Measurements from ENCODE around the gene RGS10. TPM values are rescaled to one million over a fixed set of nuclear protein-coding genes. Genes with fewer than 3 reads are reported as not detected.

RGS10 gene
- total and polyA plus RNA-seq, 12 donors = 9.5 to 28.1 (median 15.7) TPM

- no peak for TF ChIP-seq POLR2A (IDR thresholded peaks at IDR 0.05)
- no peak for TF ChIP-seq CTCF (IDR thresholded peaks at IDR 0.05)
- Histone ChIP-seq H3K9me3 (replicated peaks in 1 of 3) (no peaks in the 10 kb centered on the region), H3K4me3 (no peak overlapping the region), H3K36me3 (replicated peaks in 1 of 2) (no peaks in the 10 kb centered on the region), H3K27me3 (no peaks in the 10 kb centered on the region), H3K4me1 (replicated peaks in 1 of 2) (no peaks in the 10 kb centered on the region), H3K27ac (no peak overlapping the region)
- no peak for DNase-seq
- intact Hi-C loops (cut with DNase I) = no loop called here
- WGBS, 4 donors = 78 to 90% (median 88%) methylated on average over 6 of the region's 6 CpGs
Observed at GRCh38 chr10:119500821-119501220, 41.7 kb downstream of the RGS10 start.

GRCh38 chr10:119500123-119500795, 42.3 kb downstream of the RGS10 start:
- no peak overlapping the region for H3K4me3 ChIP-seq
- no peak for TF ChIP-seq POLR2A (IDR thresholded peaks at IDR 0.05)
- no peak for TF ChIP-seq CTCF (IDR thresholded peaks at IDR 0.05)
- no peaks in the 10 kb centered on the region for H3K4me1 ChIP-seq (replicated peaks in 1 of 2)
- H3K27ac ChIP-seq = no peak overlapping the region
- no peaks in the 10 kb centered on the region for H3K36me3 ChIP-seq (replicated peaks in 1 of 2)
- H3K9me3 ChIP-seq (replicated peaks in 1 of 3) = no peaks in the 10 kb centered on the region
- WGBS, 4 donors = 62 to 70% (median 67%) methylated on average over 8 of the region's 8 CpGs
- intact Hi-C loops (cut with DNase I) = no loop called here
- DNase-seq = no peak
- no peaks in the 10 kb centered on the region for H3K27me3 ChIP-seq

GRCh38 chr10:119499677-119500002, 42.9 kb downstream of the RGS10 start:
- intact Hi-C loops (cut with DNase I) = no loop called here
- 74 to 81% (median 78%) methylated on average over 5 of the region's 5 CpGs for WGBS, 4 donors
- Histone ChIP-seq H3K27ac (no peak overlapping the region), H3K4me3 (no peak overlapping the region), H3K9me3 (replicated peaks in 1 of 3) (no peaks in the 10 kb centered on the region), H3K36me3 (replicated peaks in 1 of 2) (no peaks in the 10 kb centered on the region), H3K4me1 (replicated peaks in 1 of 2) (no peaks in the 10 kb centered on the region), H3K27me3 (no peaks in the 10 kb centered on the region)
- TF ChIP-seq POLR2A (IDR thresholded peaks at IDR 0.05) (no peak), CTCF (IDR thresholded peaks at IDR 0.05) (no peak)
- no peak for DNase-seq

- Histone ChIP-seq H3K27ac (no peak overlapping the region), H3K9me3 (replicated peaks in 1 of 3) (no peaks in the 10 kb centered on the region), H3K36me3 (replicated peaks in 1 of 2) (no peaks in the 10 kb centered on the region), H3K27me3 (no peaks in the 10 kb centered on the region), H3K4me1 (replicated peaks in 1 of 2) (no peaks in the 10 kb centered on the region), H3K4me3 (no peak overlapping the region)
- DNase-seq = no peak
- WGBS, 4 donors = 82 to 87% (median 83%) methylated on average over 11 of the region's 11 CpGs
- TF ChIP-seq POLR2A (IDR thresholded peaks at IDR 0.05) = no peak
- no peak for TF ChIP-seq CTCF (IDR thresholded peaks at IDR 0.05)
- intact Hi-C loops (cut with DNase I) = no loop called here
Observed at GRCh38 chr10:119498889-119499676, 43.4 kb downstream of the RGS10 start.
